SK-N-SH treated with all-trans-retinoic acid at 6 μM for 48 hours (cell line): ENCODE results near the gene TTC3.

Experiments
- ARNTL ChIP-seq: fragments of 450-650 bp; formaldehyde crosslinking; IDR thresholded peaks from 2 replicates; pipeline ENCODE4 v1.5.0; 2020; ENCODE audit warnings: low read depth, mild to moderate bottlenecking, moderate library complexity, borderline replicate concordance
- PPARA ChIP-seq: fragments of 250-450 bp; sonication (Bioruptor Pico); IDR thresholded peaks from 2 replicates; pipeline ENCODE4 v1.5.0; 2020; ENCODE audit warnings: mild to moderate bottlenecking, borderline replicate concordance
- ZFP30 ChIP-seq: fragments of 450-650 bp; formaldehyde crosslinking; IDR thresholded peaks from 2 replicates; pipeline ENCODE4 v1.5.0; 2022; ENCODE audit warnings: mild to moderate bottlenecking, moderate library complexity
- TF ChIP-seq, protein P1 (sequence below): fragments of 250-450 bp; sonication (Bioruptor Pico); IDR thresholded peaks from 2 replicates; pipeline ENCODE4 v1.8.0; 2021; ENCODE audit warnings: low read depth, mild to moderate bottlenecking, moderate library complexity, borderline replicate concordance
- TF ChIP-seq, protein P2 (sequence below): fragments of 250-450 bp; sonication (Bioruptor Pico); IDR thresholded peaks from 2 replicates; pipeline ENCODE4 v1.5.1; 2020; ENCODE audit warnings: low read depth, mild to moderate bottlenecking, moderate library complexity

DNA sequence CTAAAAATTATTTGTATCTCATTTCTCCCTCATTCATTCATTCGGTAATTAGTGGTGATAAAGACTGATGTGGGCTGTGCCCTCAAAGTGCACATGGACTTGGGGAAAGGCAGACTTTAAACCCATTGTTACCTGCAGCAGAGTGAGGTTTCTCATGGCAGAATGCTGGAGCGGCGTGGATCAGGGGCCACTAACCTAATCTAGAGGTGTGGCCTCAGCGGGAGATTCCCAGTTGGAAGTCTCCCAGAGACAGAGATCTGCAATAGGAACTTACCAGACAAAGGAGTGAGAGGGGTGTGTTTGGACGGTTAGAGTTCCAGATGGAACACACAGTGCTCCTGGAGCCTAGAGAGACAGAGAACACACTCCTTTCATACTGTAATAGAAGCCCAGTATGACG is 120.6 kb downstream of the TTC3 start:
- TF ChIP-seq, protein P1, sequence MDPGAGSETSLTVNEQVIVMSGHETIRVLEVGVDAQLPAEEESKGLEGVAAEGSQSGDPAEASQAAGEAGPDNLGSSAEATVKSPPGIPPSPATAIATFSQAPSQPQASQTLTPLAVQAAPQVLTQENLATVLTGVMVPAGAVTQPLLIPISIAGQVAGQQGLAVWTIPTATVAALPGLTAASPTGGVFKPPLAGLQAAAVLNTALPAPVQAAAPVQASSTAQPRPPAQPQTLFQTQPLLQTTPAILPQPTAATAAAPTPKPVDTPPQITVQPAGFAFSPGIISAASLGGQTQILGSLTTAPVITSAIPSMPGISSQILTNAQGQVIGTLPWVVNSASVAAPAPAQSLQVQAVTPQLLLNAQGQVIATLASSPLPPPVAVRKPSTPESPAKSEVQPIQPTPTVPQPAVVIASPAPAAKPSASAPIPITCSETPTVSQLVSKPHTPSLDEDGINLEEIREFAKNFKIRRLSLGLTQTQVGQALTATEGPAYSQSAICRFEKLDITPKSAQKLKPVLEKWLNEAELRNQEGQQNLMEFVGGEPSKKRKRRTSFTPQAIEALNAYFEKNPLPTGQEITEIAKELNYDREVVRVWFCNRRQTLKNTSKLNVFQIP (CRISPR knock-in tag) = no peak
- no peak for TF ChIP-seq ARNTL (CRISPR knock-in tag)
- TF ChIP-seq, protein P2, sequence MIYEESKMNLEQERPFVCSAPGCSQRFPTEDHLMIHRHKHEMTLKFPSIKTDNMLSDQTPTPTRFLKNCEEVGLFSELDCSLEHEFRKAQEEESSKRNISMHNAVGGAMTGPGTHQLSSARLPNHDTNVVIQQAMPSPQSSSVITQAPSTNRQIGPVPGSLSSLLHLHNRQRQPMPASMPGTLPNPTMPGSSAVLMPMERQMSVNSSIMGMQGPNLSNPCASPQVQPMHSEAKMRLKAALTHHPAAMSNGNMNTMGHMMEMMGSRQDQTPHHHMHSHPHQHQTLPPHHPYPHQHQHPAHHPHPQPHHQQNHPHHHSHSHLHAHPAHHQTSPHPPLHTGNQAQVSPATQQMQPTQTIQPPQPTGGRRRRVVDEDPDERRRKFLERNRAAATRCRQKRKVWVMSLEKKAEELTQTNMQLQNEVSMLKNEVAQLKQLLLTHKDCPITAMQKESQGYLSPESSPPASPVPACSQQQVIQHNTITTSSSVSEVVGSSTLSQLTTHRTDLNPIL (CRISPR knock-in tag) = no peak
- TF ChIP-seq PPARA (CRISPR knock-in tag) = no peak
- TF ChIP-seq ZFP30 (CRISPR knock-in tag) = no peak
